22Rv1 (cell line): Measurements from ENCODE around the gene LGI4.

Experiments
- H3K27ac ChIP-seq: fragments of 450-650 bp; 2 replicates; pipeline ENCODE4 v1.5.1; 2017
- CTCF ChIP-seq: fragments of 450-650 bp; IDR thresholded peaks from 2 replicates; pipeline ENCODE4 v1.5.1; 2017; ENCODE audit warnings: mild to moderate bottlenecking
- ZFX ChIP-seq: fragments of 450-650 bp; IDR thresholded peaks from 2 replicates; pipeline ENCODE4 v1.6.1; 2017; ENCODE audit warnings: antibody characterized with exemption, borderline replicate concordance

LGI4 gene

GRCh38 chr19:35125270-35125717, 9.6 kb downstream of the LGI4 start:
- peak overlapping the region; percentile 71 for H3K27ac ChIP-seq
- TF ChIP-seq CTCF (no peak), ZFX (no peak)

GRCh38 chr19:35124098-35125060, 10.5 kb downstream of the LGI4 start:
- TF ChIP-seq CTCF: no peak
- no peak for TF ChIP-seq ZFX
- H3K27ac ChIP-seq: peak overlapping the region; percentile 71

GRCh38 chr19:35123573-35123972, 11.3 kb downstream of the LGI4 start:
- H3K27ac ChIP-seq: peak overlapping the region; percentile 71
- TF ChIP-seq ZFX (no peak), CTCF (no peak)

GRCh38 chr19:35122687-35123551, 11.9 kb downstream of the LGI4 start:
- peak overlapping the region; percentile 71 for H3K27ac ChIP-seq
- TF ChIP-seq CTCF: no peak
- no peak for TF ChIP-seq ZFX

- no peak overlapping the region; the same call in 1 of the 2 replicates for H3K27ac ChIP-seq
Measured at GRCh38 chr19:35120898-35121297, 14.0 kb downstream of the LGI4 start.

GRCh38 chr19:35120492-35120891, 14.4 kb downstream of the LGI4 start:
- peak overlapping the region; percentile 91 for H3K27ac ChIP-seq
- TF ChIP-seq ZFX: no peak
- no peak for TF ChIP-seq CTCF

More at GRCh38 chr19:35120898-35121297, 14.0 kb downstream of the LGI4 start:
- TF ChIP-seq CTCF (no peak), ZFX (no peak)
